ENCODE results near the gene ATP9B. TPM values are rescaled to one million over a fixed set of nuclear protein-coding genes. Genes with fewer than 3 reads are reported as not detected.

The ATP9B gene
- total RNA-seq, 1 experiment from 2014 or later, result 44.4 TPM

- intact Hi-C loops (cut with micrococcal nuclease; ENCODE audit: unreplicated experiment) (no loop called here), in situ Hi-C loops (cut with HindIII; ENCODE audit: low pct_unique_long_range_greater_than_20kb, low sequenced_read_pairs) (no loop called here)
- TF ChIP-seq, protein P1, sequence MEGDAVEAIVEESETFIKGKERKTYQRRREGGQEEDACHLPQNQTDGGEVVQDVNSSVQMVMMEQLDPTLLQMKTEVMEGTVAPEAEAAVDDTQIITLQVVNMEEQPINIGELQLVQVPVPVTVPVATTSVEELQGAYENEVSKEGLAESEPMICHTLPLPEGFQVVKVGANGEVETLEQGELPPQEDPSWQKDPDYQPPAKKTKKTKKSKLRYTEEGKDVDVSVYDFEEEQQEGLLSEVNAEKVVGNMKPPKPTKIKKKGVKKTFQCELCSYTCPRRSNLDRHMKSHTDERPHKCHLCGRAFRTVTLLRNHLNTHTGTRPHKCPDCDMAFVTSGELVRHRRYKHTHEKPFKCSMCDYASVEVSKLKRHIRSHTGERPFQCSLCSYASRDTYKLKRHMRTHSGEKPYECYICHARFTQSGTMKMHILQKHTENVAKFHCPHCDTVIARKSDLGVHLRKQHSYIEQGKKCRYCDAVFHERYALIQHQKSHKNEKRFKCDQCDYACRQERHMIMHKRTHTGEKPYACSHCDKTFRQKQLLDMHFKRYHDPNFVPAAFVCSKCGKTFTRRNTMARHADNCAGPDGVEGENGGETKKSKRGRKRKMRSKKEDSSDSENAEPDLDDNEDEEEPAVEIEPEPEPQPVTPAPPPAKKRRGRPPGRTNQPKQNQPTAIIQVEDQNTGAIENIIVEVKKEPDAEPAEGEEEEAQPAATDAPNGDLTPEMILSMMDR (IDR thresholded peaks at IDR 0.05), result no peak
- TF ChIP-seq TCF7L2 (IDR thresholded peaks at IDR 0.05; ENCODE audit: low read depth, low read length) (no peak), SIN3A (IDR thresholded peaks at IDR 0.05; ENCODE audit: borderline replicate concordance, insufficient read depth, low read depth, low read length) (no peak), REST (IDR thresholded peaks at IDR 0.05; ENCODE audit: insufficient read depth in 1 of 2, low read depth in 2 of 2, low read length in 1 of 2) (no peak), POLR2AphosphoS5 (IDR thresholded peaks at IDR 0.05; ENCODE audit: low read depth, low read length) (no peak)
- BruUV-seq (replicated peaks), result no TSS peak
- Histone ChIP-seq H3K27me3 (ENCODE audit: control insufficient read depth, insufficient read depth, low read length) (no peaks in the 10 kb centered on the region), H3K27ac (ENCODE audit: low read length) (no peak overlapping the region), H3K4me3 (ENCODE audit: low read depth in 2 of 2, low read length in 2 of 2) (no peak overlapping the region), H3K9me3 (ENCODE audit: control insufficient read depth, insufficient read depth, low read depth, low read length) (no peaks in the 10 kb centered on the region), H3K4me1 (ENCODE audit: control insufficient read depth, insufficient read depth, low read length) (no peaks in the 10 kb centered on the region), H3K36me3 (ENCODE audit: control insufficient read depth, insufficient read depth, low read length) (no peaks in the 10 kb centered on the region)
- ChIA-PET CTCF (no interaction called here), POLR2A (no interaction called here)
- ATAC-seq (no peak), DNase-seq (ENCODE audit: low read depth, low spot score) (no peak)
Measured at GRCh38 chr18:79106084-79106483, 36.9 kb downstream of the ATP9B start.

DNA sequence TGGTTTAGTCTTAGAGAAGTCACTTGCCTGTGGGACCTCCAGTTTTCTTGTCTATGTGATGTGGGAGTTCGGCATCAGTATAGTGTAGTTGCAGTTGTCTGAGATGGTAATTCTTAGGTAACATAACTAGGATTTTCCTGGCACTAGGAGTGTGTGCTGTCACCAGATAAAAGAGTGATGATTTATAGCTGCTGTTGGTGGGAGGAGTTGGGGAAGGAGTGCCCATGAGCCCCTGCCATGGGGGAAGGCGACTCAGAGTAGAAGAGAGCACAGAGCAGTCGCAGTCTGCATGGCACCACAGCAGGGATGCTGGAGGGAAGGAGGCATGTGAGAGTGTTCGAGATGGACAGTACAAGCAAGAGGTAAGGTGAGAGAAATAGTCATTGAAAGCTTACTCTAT lies 38.7 kb downstream of the ATP9B start:
- in situ Hi-C loops (cut with HindIII; ENCODE audit: low pct_unique_long_range_greater_than_20kb, low sequenced_read_pairs), result no loop called here
- intact Hi-C loops (cut with micrococcal nuclease; ENCODE audit: unreplicated experiment), result no loop called here
- no peak overlapping the region for H3K4me3 ChIP-seq (ENCODE audit: low read depth in 2 of 2, low read length in 2 of 2)
- DNase-seq (ENCODE audit: low read depth, low spot score), result no peak
- ChIA-PET CTCF (no interaction called here), POLR2A (interaction anchor here (0.5 to 0.6 kb wide), 2 partner anchors 9 to 102 kb away, joined by 3 to 6 read pairs; no protein-coding TSS in a partner anchor)
- no TSS peak for BruUV-seq (replicated peaks)
- TF ChIP-seq SIN3A (IDR thresholded peaks at IDR 0.05; ENCODE audit: borderline replicate concordance, insufficient read depth, low read depth, low read length), result no peak
- no peaks in the 10 kb centered on the region for H3K4me1 ChIP-seq (ENCODE audit: control insufficient read depth, insufficient read depth, low read length)
- H3K9me3 ChIP-seq (ENCODE audit: control insufficient read depth, insufficient read depth, low read depth, low read length), result no peaks in the 10 kb centered on the region
- no peaks in the 10 kb centered on the region for H3K36me3 ChIP-seq (ENCODE audit: control insufficient read depth, insufficient read depth, low read length)
- ATAC-seq, result no peak
- no peaks in the 10 kb centered on the region for H3K27me3 ChIP-seq (ENCODE audit: control insufficient read depth, insufficient read depth, low read length)
- no peak overlapping the region for H3K27ac ChIP-seq (ENCODE audit: low read length)

GRCh38 chr18:79108549-79109215 lies 39.5 kb downstream of the ATP9B start:
- Histone ChIP-seq H3K4me3 (ENCODE audit: low read depth in 2 of 2, low read length in 2 of 2) (no peak overlapping the region), H3K27me3 (ENCODE audit: control insufficient read depth, insufficient read depth, low read length) (no peaks in the 10 kb centered on the region), H3K27ac (ENCODE audit: low read length) (no peak overlapping the region), H3K9me3 (ENCODE audit: control insufficient read depth, insufficient read depth, low read depth, low read length) (no peaks in the 10 kb centered on the region), H3K4me1 (ENCODE audit: control insufficient read depth, insufficient read depth, low read length) (no peaks in the 10 kb centered on the region), H3K36me3 (ENCODE audit: control insufficient read depth, insufficient read depth, low read length) (no peaks in the 10 kb centered on the region)
- intact Hi-C loops (cut with micrococcal nuclease; ENCODE audit: unreplicated experiment), result no loop called here
- ChIA-PET POLR2A (interaction anchor here (0.6 kb wide), 2 partner anchors 9 to 1900 kb away, joined by 5 to 7 read pairs; no protein-coding TSS in a partner anchor), CTCF (no interaction called here)
- in situ Hi-C loops (cut with HindIII; ENCODE audit: low pct_unique_long_range_greater_than_20kb, low sequenced_read_pairs), result no loop called here
- no TSS peak for BruUV-seq (replicated peaks)
- ATAC-seq (0 out of 2 replicates have a peak, but pooled peaks have one; percentile 54), DNase-seq (ENCODE audit: low read depth, low spot score) (no peak)
- TF ChIP-seq REST (IDR thresholded peaks at IDR 0.05; ENCODE audit: insufficient read depth in 1 of 2, low read depth in 2 of 2, low read length in 1 of 2) (no peak), TCF7L2 (IDR thresholded peaks at IDR 0.05; ENCODE audit: low read depth, low read length) (no peak), SIN3A (IDR thresholded peaks at IDR 0.05; ENCODE audit: borderline replicate concordance, insufficient read depth, low read depth, low read length) (no peak), POLR2AphosphoS5 (IDR thresholded peaks at IDR 0.05; ENCODE audit: low read depth, low read length) (no peak)
- TF ChIP-seq, protein P1 (IDR thresholded peaks at IDR 0.05), result no peak

Data from Panc1 (cell line).